Activated CD4-positive, CD25-positive, alpha-beta regulatory T cell treated with anti-CD3 and anti-CD28 coated beads, Interleukin-2, amount 50 U/mL, for 24 hours (primary cell): ENCODE results near the gene SLC12A9.

ENCODE experiments used
- ATAC-seq, 2 donors: fragments of 150-1000 bp; cut with Tn5 transposase; one replicate each; pipeline ENCODE4 v1.10.0; 2021; ENCODE audit warnings: mild to moderate bottlenecking in 1 of 2, moderate library complexity in 1 of 2

Gene SLC12A9

DNA sequence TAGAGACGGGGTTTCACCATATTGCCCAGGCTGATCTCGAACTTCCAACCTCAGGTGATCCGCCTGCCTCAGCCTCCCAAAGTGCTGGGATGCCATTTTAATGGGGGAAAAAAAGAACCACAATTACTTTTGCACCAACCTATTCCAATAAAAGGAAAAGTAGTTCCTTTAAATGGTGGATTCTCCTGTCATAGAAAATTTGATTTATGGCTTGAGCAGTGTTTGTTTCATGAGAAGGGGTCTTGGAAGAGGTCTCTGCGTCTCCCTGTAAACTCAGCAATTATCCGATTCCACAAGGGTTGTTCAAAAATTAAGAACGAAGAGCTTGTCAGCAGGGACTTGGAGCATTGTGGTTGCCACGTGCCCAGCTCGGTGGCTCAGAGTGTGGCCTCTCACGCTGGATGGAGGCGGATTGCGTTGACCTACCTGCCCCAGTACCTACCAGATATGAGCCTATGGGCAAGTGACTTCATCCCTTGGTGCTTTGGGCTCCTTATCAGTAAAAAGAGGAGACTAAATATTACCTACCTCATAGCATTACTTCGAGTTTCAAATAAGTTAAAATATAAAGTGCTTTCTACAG is 11.8 kb downstream of the SLC12A9 start:
- ATAC-seq = no peak

- no peak for ATAC-seq
Observed at GRCh38 chr7:100865372-100865911, 12.9 kb downstream of the SLC12A9 start.

DNA sequence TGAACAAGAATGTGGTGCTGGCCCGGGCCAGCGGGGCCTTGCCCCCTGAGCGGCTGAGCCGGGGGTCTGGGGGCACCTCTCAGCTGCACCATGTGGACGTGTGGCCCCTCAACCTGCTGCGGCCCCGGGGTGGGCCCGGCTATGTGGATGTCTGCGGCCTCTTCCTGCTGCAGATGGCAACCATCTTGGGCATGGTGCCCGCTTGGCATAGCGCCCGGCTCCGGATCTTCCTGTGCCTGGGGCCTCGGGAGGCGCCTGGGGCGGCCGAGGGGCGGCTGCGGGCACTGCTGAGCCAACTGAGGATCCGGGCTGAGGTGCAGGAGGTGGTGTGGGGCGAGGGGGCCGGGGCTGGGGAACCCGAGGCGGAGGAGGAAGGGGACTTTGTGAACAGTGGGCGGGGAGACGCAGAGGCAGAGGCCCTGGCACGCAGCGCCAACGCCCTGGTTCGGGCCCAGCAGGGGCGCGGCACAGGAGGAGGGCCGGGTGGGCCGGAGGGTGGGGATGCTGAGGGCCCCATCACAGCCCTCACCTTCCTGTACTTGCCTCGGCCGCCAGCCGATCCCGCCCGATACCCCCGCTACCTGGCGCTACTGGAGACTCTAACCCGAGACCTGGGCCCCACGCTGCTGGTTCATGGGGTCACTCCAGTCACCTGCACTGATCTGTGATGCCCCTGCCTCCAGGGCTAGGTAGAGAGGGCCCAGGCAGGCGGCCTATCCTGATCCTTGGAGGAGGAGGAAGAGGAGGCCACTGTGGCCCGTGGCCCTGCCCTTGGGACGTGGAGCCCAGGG is 13.6 kb downstream of the SLC12A9 start:
- peak; percentile 39 to 47 for ATAC-seq

DNA sequence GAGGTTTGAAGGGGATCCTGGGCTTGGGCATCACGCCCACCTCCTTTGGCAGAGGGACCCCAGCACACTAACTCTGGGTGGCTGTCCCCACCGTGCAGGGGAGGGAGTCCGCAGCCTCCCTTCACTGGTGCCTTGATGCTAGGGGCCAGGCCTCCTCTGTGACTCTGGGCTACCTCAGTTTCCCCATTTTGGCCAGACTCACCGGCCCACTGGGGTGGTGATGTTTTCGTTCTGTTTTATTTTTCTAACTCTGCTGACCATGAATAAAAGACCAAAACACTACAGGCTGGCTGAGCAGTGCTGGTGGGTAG is 14.2 kb downstream of the SLC12A9 start:
- peak in 1 of 2 donors; percentile 18 for ATAC-seq

GRCh38 chr7:100867040-100867775 is 14.7 kb downstream of the SLC12A9 start, which contains the start of gene TRIP6:
TSS of gene TRIP6 (plus strand) at chr7:100867387. CDS start at chr7:100867498, 111 bp downstream.
- peak; percentile 53 to 63 for ATAC-seq

GRCh38 chr7:100867776-100868485 is 15.4 kb downstream of the SLC12A9 start:
- ATAC-seq = no peak

GRCh38 chr7:100873599-100874299 is 21.2 kb downstream of the SLC12A9 start:
- ATAC-seq = no peak

DNA sequence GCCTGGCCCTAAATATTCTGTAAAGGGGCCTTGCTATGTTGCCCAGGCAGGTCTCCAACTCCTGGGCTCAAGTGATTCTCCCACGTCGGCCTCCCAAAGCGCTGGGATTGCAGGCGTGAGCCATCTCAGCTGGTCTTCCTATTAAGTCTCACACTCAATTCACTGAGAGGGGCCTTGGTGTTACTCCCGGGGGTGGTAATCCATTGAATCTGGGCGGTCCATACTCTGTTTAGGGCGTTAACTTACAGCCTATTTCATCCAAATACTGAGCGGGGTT is 21.7 kb downstream of the SLC12A9 start:
- ATAC-seq = no peak

- peak; percentile 92 to 93 for ATAC-seq
Observed at GRCh38 chr7:100874577-100875355, 22.3 kb downstream of the SLC12A9 start, which contains the start of gene SRRT. TSS of gene SRRT (plus strand) at chr7:100875103. CDS start at chr7:100875591, 488 bp downstream.

GRCh38 chr7:100875356-100875751 is 22.8 kb downstream of the SLC12A9 start:
- peak; percentile 28 to 50 for ATAC-seq

DNA sequence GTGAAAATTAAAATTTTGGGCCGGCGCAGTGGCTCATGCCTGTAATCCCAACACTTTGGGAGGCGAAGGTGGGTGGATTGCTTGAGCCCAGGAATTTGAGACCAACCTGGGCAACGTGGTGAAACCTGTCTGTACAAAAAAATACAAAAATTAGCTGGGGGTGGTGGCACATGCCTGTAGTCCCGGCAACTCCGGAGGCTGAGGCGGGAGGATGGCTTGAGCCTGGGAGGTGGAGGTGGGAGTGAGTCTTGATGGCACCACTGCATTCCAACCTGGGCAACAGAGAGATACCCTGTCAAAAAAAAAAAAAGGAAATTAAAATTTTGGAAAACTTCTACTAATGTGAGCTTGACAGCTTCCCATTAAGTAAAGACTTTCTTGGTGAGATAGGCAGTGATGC is 25.5 kb downstream of the SLC12A9 start:
- no peak for ATAC-seq

DNA sequence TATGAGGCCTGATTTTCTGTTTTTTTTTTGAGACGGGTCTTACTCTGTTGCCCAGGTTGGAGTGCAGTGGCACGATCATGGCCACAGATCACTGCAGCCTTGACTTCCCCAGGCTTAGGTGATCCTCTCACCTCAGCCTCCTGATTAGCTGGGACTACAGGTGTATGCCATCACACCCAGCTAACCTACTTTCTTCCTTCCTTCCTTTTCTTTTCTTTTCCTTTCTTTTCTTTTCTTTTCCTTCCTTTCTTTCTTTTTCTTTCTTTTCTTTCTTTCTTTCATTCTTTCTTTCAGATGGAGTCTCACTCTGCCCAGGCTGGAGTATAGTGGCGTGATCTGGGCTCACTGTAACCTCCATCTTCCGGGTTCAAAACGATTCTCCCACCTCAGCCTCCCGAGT is 26.2 kb downstream of the SLC12A9 start:
- ATAC-seq = no peak

GRCh38 chr7:100879685-100880261 is 27.3 kb downstream of the SLC12A9 start:
- no peak for ATAC-seq

GRCh38 chr7:100880645-100881044 is 28.1 kb downstream of the SLC12A9 start:
- no peak for ATAC-seq

DNA sequence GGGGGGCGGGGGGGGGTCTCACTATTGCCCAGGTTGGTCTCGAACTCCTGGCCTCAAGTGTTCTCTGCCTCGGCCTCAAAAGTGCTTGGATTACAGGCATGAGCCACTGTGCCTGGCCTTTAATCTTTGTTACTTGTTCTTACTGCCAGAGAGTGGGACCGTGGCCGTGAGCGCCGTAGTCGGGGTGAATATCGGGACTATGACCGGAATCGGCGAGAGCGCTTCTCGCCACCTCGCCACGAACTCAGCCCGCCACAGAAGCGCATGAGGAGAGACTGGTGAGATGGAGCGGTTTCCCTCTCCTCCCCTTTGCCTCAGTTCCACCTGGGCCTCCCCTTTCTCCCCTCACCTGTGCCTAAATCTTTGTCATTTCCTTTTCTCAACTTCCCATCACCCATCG is 28.6 kb downstream of the SLC12A9 start:
- no peak for ATAC-seq

GRCh38 chr7:100882201-100882600 is 29.7 kb downstream of the SLC12A9 start:
- ATAC-seq = no peak

DNA sequence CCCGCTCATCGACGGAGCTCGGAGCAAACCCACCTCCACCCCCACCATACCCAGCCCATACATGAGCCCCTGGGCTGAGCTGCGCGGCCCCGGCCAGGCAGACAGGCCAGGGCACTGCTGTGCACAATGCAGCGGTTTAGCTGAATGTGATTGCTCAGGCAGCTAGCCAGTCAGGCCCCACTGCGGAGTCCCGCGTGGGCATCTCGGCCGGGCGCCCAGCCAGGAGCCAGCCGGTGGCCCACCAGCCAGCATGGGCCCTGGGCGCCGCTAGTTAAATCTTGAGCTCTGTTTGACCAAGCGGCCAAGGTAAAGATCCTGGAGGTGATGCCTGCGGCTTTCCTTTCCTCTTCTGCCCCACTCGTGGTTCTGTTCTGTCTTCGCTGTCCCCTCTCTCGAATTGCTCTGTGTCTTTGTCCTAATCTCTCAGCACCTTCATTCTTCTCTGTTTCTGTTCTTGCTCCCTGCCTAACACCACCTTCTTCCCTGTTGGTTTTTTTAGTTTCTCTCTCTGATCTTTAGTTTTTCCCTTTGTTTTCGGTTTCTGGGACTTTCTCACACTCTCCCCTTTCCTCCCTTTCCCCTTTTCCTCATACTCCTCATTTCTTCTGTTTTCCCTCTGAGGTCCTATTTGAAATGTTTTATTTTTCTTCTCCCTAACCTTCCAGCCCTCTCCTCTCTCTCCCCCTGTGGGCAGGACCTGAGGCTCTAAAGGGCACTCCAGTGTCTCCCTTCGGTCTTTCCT is 30.4 kb downstream of the SLC12A9 start:
- ATAC-seq = no peak

GRCh38 chr7:100884736-100885439 is 32.4 kb downstream of the SLC12A9 start:
- no peak for ATAC-seq

DNA sequence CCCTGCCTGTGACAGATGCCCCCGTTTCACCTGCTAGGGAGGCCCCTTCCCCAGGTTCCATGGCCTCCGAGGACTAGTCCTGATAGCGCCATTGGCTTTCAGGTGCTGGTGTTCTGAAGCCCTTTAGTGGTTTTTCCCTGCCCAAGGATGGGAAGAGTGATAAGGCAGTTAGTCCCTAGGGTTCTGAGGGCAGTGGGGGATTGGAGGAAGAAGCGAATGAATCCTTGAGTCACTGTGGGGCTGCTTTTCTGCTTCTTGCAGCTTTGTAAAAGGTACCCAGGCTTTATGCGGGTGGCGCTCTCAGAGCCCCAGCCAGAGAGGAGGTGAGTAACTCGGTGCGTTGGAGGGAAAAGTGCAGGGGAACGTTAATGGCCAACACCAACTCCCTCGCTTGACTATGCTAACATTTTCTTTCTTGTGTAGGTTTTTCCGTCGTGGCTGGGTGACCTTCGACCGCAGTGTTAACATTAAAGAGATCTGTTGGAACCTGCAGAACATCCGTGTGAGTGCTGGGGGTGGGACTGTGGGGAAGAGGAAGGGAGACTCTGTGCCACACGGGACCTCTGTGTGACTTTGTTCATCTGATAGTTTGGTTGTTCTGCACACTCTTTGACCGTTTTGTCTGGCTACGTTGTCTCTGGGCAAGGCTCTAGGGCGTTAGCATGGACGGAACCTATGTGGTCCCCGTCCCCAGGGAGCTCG is 33.1 kb downstream of the SLC12A9 start:
- no peak for ATAC-seq
